ENCODE results near the gene TMEM219.

GRCh38 chr16:29963021-29963743 is 1.3 kb downstream of the TMEM219 start:
- TF ChIP-seq CTCF (IDR thresholded peaks at IDR 0.05): no peak
- no peak for TF ChIP-seq POLR2A (IDR thresholded peaks at IDR 0.05)

Data from breast epithelium (tissue), 3 donors.